Transverse colon (tissue), 4 donors: ENCODE measurements around the gene PACSIN2. TPM values are rescaled to one million over a fixed set of nuclear protein-coding genes. Genes with fewer than 3 reads are reported as not detected.

ENCODE experiments used
- DNase-seq: peaks from one replicate; pipeline ENCODE4 v3.0.0-alpha.2; 2019
- H3K27ac ChIP-seq, 4 donors: fragments of 200-600 bp; sonication (generic); 2 replicates each; pipeline ENCODE4 v1.5.1; 2016 to 2018; ENCODE audit warnings: inconsistent platforms in 4 of 4
- H3K27me3 ChIP-seq: fragments of 200-600 bp; sonication (generic); 2 replicates; pipeline ENCODE4 v1.5.1; 2017; ENCODE audit warnings: inconsistent platforms
- H3K36me3 ChIP-seq, 4 donors: fragments of 200-600 bp; sonication (generic); 2 replicates each; pipeline ENCODE4 v1.5.1; 2017 to 2019; ENCODE audit warnings: inconsistent platforms in 4 of 4
- H3K4me1 ChIP-seq, 4 donors: fragments of 200-600 bp; sonication (generic); 2 replicates each; pipeline ENCODE4 v1.5.1; 2017 to 2020; ENCODE audit warnings: inconsistent platforms in 4 of 4
- H3K4me3 ChIP-seq, 4 donors: fragments of 200-600 bp; sonication (generic); 1 replicate in 1 of 4; 2 replicates in 3 of 4; pipeline versions ENCODE4 v1.5.1 to v1.6.1; 2017 to 2019; ENCODE audit warnings: inconsistent platforms in 4 of 4
- H3K9me3 ChIP-seq, 2 donors: fragments of 200-600 bp; sonication (generic); 2 replicates each; pipeline ENCODE4 v1.5.1; 2017 to 2019; ENCODE audit warnings: inconsistent platforms in 2 of 2
- EP300 ChIP-seq: sonication (generic); formaldehyde crosslinking; IDR thresholded peaks from one replicate; pipeline ENCODE4 v1.6.1; 2017; ENCODE audit warnings: antibody characterized with exemption, low read depth
- POLR2A ChIP-seq: fragments of 450-650 bp; IDR thresholded peaks from one replicate; pipeline ENCODE4 v1.6.1; 2016; ENCODE audit warnings: antibody characterized with exemption, mild to moderate bottlenecking, moderate library complexity
- POLR2AphosphoS5 ChIP-seq, 3 donors: sonication (generic); formaldehyde crosslinking; IDR thresholded peaks; one replicate each; pipeline ENCODE4 v1.6.1; 2016; ENCODE audit warnings: antibody characterized with exemption in 3 of 3
- WGBS, 2 donors: methylation state at CpG; one replicate each; pipeline ENCODE4 v1.1.5; 2018; ENCODE audit warnings: low coverage in 1 of 2; 5-methylcytosine and 5-hydroxymethylcytosine counted together
- in situ Hi-C, 4 donors: fragments of 200-750 bp; cut with MboI; loops; one replicate each; pipeline versions ENCODE4 v1.15.0 to v1.15.1; 2017; ENCODE audit warnings: low sequenced_read_pairs in 3 of 4, low pct_ligation_motif_present in 1 of 4, low pct_unique_long_range_greater_than_20kb in 1 of 4
- intact Hi-C: fragments of 100-400 bp; cut with DNase I; formaldehyde crosslinking; loops from one replicate; pipeline ENCODE4 v1.15.1; 2023; ENCODE audit warnings: low total_unique reads
- total RNA-seq, 4 donors: library from RNA; depleted of rRNA; stranded (reverse); fragments of >200 nt; gene quantifications; one replicate each; pipeline ENCODE4 v1.1.0, GENCODE V29; 2016
- TF ChIP-seq, protein P1 (sequence below), 5 experiments: fragments of 200-600 bp in 3 of 5; fragments of 450-650 bp in 2 of 5; sonication (generic) in 3 of 5; IDR thresholded peaks; 1 replicate in 2 of 5; 2 replicates in 3 of 5; pipeline ENCODE4 v1.5.1; 2016 to 2017; ENCODE audit warnings: antibody characterized with exemption in 5 of 5, inconsistent platforms in 3 of 5, mild to moderate bottlenecking in 2 of 5, moderate library complexity in 1 of 5

Gene PACSIN2
- total RNA-seq, 4 donors from 2014 or later: 53.9 to 250 (median 198) TPM

DNA sequence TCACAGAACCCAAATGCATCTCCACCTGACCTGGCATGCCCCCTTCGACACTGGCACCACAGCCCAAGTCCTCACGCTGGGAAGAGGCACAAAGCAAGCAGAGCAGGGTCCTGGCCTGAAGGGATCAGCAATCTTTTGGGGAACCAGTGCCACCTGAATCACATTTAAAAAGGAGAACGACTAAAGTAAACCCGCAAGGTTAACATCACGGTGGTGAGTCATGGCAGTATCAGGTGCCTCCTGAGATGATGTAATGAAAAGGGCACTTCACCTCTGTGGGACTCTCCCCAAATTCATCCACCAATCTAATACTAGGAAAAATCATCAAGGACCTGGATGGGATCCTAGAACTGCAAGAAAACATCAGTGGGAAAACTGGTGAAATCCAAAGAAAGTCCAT is 44.9 kb downstream of the PACSIN2 start:
- Histone ChIP-seq H3K27ac (peak overlapping the region; percentile 13 to 35 (median 20)), H3K27me3 (no peaks in the 10 kb centered on the region), H3K36me3 (no peaks in the 10 kb centered on the region), H3K4me1 (peaks cover 27 to 70% (median 35%) of the 10 kb centered on the region in 4 donors), H3K9me3 (no peaks in the 10 kb centered on the region), H3K4me3 (no peak overlapping the region)
- in situ Hi-C loops: no loop called here
- intact Hi-C loops: no loop called here
- TF ChIP-seq POLR2AphosphoS5 (IDR thresholded peaks at IDR 0.05) (no peak), EP300 (no peak), POLR2A (no peak)
- TF ChIP-seq, protein P1, sequence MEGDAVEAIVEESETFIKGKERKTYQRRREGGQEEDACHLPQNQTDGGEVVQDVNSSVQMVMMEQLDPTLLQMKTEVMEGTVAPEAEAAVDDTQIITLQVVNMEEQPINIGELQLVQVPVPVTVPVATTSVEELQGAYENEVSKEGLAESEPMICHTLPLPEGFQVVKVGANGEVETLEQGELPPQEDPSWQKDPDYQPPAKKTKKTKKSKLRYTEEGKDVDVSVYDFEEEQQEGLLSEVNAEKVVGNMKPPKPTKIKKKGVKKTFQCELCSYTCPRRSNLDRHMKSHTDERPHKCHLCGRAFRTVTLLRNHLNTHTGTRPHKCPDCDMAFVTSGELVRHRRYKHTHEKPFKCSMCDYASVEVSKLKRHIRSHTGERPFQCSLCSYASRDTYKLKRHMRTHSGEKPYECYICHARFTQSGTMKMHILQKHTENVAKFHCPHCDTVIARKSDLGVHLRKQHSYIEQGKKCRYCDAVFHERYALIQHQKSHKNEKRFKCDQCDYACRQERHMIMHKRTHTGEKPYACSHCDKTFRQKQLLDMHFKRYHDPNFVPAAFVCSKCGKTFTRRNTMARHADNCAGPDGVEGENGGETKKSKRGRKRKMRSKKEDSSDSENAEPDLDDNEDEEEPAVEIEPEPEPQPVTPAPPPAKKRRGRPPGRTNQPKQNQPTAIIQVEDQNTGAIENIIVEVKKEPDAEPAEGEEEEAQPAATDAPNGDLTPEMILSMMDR (IDR thresholded peaks at IDR 0.05): no peak
- 88 to 92% methylated on average over 2 to 5 of the region's 5 CpGs for WGBS, 2 donors
- DNase-seq: no peak

DNA sequence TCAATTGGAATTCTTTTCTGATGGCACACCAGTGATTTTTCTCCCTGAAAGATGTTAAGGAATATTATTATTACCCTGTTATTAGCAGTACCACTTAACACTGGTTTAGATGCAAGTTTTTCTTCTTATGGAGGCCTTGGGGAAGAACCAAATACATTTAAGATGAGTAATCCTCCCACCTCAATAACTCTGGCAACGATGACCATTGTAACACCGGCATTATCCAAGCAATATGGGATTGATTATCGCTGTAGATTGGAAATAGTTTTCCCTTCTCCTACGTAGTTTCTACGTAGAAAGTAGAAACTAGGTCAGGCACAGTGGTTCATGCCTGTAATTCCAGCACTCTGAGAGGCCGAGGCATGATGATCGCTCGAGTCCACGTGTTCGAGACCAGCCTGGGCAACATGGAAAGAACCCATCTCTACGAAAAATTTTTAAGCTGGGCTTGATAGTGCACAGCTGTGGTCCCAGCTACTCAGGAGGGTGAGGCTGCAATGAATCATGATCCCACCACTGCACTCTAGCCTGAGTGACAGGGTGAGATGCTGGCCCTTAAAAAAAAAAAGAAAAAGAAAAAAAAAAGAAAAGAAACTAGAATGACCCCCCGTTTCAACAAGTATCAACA is 45.5 kb downstream of the PACSIN2 start:
- intact Hi-C loops: no loop called here
- WGBS, 2 donors: 89 to 96% methylated on average over 5 to 12 of the region's 12 CpGs
- no peaks in the 10 kb centered on the region for H3K36me3 ChIP-seq
- TF ChIP-seq EP300: no peak
- no peak for TF ChIP-seq POLR2AphosphoS5 (IDR thresholded peaks at IDR 0.05)
- TF ChIP-seq POLR2A: no peak
- TF ChIP-seq, protein P1 (IDR thresholded peaks at IDR 0.05): no peak
- H3K4me1 ChIP-seq: peaks cover 23 to 70% (median 31%) of the 10 kb centered on the region in 4 donors
- H3K4me3 ChIP-seq: no peak overlapping the region
- DNase-seq: no peak
- in situ Hi-C loops: no loop called here
- peak overlapping the region; percentile 13 to 24 (median 18) for H3K27ac ChIP-seq
- H3K9me3 ChIP-seq: no peaks in the 10 kb centered on the region
- H3K27me3 ChIP-seq: no peaks in the 10 kb centered on the region

DNA sequence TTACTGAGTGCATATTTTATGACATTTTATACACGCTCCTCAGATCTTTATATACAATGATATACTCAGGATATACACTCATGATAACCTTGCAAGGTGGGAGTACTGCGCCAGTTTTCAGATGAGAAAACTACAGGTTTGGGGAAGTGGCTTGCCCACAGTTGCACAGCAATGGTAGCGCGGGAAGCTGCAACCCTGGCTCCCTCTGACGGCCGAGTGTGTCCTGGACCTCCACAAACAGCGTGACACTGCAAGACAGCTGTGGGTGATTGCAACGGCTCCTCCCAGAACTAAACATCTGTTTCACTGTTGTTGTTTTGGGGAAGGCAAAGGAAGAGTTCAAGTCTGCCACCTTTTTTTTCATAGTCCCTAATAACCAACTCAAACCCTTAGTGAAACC is 47.0 kb downstream of the PACSIN2 start:
- peak; percentile 58 for DNase-seq
- 76 to 97% methylated on average over 5 to 8 of the region's 8 CpGs for WGBS, 2 donors
- intact Hi-C loops: no loop called here
- in situ Hi-C loops: no loop called here
- no peaks in the 10 kb centered on the region for H3K9me3 ChIP-seq
- peak overlapping the region; percentile 26 to 73 (median 34) for H3K27ac ChIP-seq
- TF ChIP-seq POLR2A: no peak
- peaks cover 13 to 70% (median 20%) of the 10 kb centered on the region in 4 donors for H3K4me1 ChIP-seq
- no peaks in the 10 kb centered on the region for H3K36me3 ChIP-seq
- no peak overlapping the region for H3K4me3 ChIP-seq
- H3K27me3 ChIP-seq: no peaks in the 10 kb centered on the region

DNA sequence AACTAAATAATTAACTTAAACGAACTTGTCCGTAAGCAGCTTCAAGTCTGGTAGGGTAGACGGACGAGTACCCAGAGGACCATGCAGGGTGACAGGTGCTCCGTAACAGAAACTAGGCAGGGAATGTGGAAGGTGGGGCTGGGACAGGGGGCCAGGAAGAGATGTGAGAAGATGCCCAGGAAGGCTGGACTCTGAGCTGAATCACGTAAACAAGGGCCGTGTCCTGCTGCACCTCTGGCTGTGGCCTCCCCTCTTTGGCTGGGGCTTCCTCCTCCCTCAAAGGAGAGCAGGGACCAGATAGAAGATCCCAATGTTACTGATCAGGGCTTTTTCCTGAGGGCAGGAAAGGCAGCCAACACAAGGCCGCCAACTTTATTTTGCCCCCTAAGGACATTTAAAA is 47.9 kb downstream of the PACSIN2 start:
- in situ Hi-C loops (no loop called here), intact Hi-C loops (no loop called here)
- Histone ChIP-seq H3K4me3 (no peak overlapping the region), H3K9me3 (no peaks in the 10 kb centered on the region), H3K27ac (peak overlapping the region; percentile 1 to 75 (median 62)), H3K4me1 (peaks cover 13 to 70% (median 21%) of the 10 kb centered on the region in 4 donors), H3K36me3 (no peaks in the 10 kb centered on the region), H3K27me3 (no peaks in the 10 kb centered on the region)
- no peak for DNase-seq
- WGBS, 2 donors: 86 to 88% methylated on average over 7 to 8 of the region's 8 CpGs
- TF ChIP-seq POLR2A (no peak), EP300 (no peak), POLR2AphosphoS5 (IDR thresholded peaks at IDR 0.05) (no peak)
- TF ChIP-seq, protein P1 (IDR thresholded peaks at IDR 0.05): no peak
